Measurements from ENCODE around the gene TEX264.

DNA sequence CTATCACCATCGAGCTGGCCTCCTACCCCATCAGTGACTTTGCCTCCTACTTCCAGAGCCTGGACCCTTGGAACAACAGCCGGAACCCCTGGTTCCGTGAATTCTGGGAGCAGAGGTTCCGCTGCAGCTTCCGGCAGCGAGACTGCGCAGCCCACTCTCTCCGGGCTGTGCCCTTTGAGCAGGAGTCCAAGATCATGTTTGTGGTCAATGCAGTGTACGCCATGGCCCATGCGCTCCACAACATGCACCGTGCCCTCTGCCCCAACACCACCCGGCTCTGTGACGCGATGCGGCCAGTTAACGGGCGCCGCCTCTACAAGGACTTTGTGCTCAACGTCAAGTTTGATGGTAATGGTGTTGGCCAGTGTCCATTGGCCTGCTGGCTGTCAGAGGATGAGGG lies 41.9 kb downstream of the TEX264 start:
- TF ChIP-seq, protein P1, sequence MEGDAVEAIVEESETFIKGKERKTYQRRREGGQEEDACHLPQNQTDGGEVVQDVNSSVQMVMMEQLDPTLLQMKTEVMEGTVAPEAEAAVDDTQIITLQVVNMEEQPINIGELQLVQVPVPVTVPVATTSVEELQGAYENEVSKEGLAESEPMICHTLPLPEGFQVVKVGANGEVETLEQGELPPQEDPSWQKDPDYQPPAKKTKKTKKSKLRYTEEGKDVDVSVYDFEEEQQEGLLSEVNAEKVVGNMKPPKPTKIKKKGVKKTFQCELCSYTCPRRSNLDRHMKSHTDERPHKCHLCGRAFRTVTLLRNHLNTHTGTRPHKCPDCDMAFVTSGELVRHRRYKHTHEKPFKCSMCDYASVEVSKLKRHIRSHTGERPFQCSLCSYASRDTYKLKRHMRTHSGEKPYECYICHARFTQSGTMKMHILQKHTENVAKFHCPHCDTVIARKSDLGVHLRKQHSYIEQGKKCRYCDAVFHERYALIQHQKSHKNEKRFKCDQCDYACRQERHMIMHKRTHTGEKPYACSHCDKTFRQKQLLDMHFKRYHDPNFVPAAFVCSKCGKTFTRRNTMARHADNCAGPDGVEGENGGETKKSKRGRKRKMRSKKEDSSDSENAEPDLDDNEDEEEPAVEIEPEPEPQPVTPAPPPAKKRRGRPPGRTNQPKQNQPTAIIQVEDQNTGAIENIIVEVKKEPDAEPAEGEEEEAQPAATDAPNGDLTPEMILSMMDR (IDR thresholded peaks at IDR 0.05; ENCODE audit: poor library complexity): no peak
- TF ChIP-seq EZH2phosphoT487 (IDR thresholded peaks at IDR 0.05; ENCODE audit: low read depth, severe bottlenecking, unreplicated experiment) (no peak), EZH2 (IDR thresholded peaks at IDR 0.05; ENCODE audit: borderline replicate concordance) (no peak)
